CD14-positive monocyte (primary cell): ENCODE results near the gene TINAGL1. TPM values are rescaled to one million over a fixed set of nuclear protein-coding genes. Genes with fewer than 3 reads are reported as not detected.
"Not testable (repeated sequence)": the region's sequence is repeated elsewhere in the genome, so short reads cannot be mapped to it uniquely, and the experiment has no call there.

ENCODE experiments used
- DNase-seq, 3 donors: peaks; one replicate each; pipeline ENCODE4 v3.0.0-alpha.2; 2011 to 2022
- H2AFZ ChIP-seq: 2 replicates; pipeline ENCODE4 v1.6.0; 2012; ENCODE audit warnings: mild to moderate bottlenecking, low read depth, low read length, inconsistent platforms; ENCODE audit not compliant: insufficient read depth, poor library complexity, severe bottlenecking
- H3K27ac ChIP-seq, 2 donors: 1 replicate in 1 of 2; 2 replicates in 1 of 2; pipeline ENCODE4 v1.5.1; 2012 to 2013; ENCODE audit warnings: low read length in 2 of 2, control low read depth in 1 of 2, inconsistent platforms in 1 of 2, low read depth in 1 of 2, mild to moderate bottlenecking in 1 of 2
- H3K27me3 ChIP-seq, 2 donors: one replicate each; pipeline versions ENCODE4 v1.6.0 to v1.6.1; 2011 to 2013; ENCODE audit warnings: low read length in 2 of 2; ENCODE audit not compliant: control insufficient read depth in 2 of 2, insufficient read depth in 2 of 2
- H3K36me3 ChIP-seq, 2 donors: replicated peaks in 1 of 2; 1 replicate in 1 of 2; 2 replicates in 1 of 2; pipeline versions ENCODE4 v1.5.1 to v1.6.1; 2012 to 2013; ENCODE audit warnings: low read length in 2 of 2, control low read depth in 1 of 2, inconsistent platforms in 1 of 2, mild to moderate bottlenecking in 1 of 2; ENCODE audit not compliant: insufficient read depth in 2 of 2, control insufficient read depth in 1 of 2
- H3K4me1 ChIP-seq, 2 donors: 1 replicate in 1 of 2; 2 replicates in 1 of 2; pipeline versions ENCODE4 v1.5.1 to v1.6.1; 2012 to 2013; ENCODE audit warnings: low read length in 2 of 2, control low read depth in 1 of 2, inconsistent platforms in 1 of 2, mild to moderate bottlenecking in 1 of 2, moderate library complexity in 1 of 2; ENCODE audit not compliant: insufficient read depth in 2 of 2, control insufficient read depth in 1 of 2
- H3K4me2 ChIP-seq: replicated peaks from 2 replicates; pipeline ENCODE3; 2012; ENCODE audit warnings: low read length, moderate library complexity, mild to moderate bottlenecking; ENCODE audit not compliant: poor library complexity, severe bottlenecking; ENCODE audit errors: extremely low read depth
- H3K4me3 ChIP-seq, 3 experiments: fragments of 200-600 bp in 1 of 3; sonication (generic) in 1 of 3; replicated peaks in 1 of 3; 1 replicate in 2 of 3; 2 replicates in 1 of 3; pipeline ENCODE4 v1.5.1; 2011 to 2013; ENCODE audit warnings: low read length in 3 of 3, mild to moderate bottlenecking in 3 of 3, control low read depth in 2 of 3, low read depth in 2 of 3, inconsistent platforms in 1 of 3, moderate library complexity in 1 of 3
- H3K79me2 ChIP-seq: 2 replicates; pipeline ENCODE4 v1.6.0; 2012; ENCODE audit warnings: mild to moderate bottlenecking, control low read depth, inconsistent platforms, low read length, moderate library complexity; ENCODE audit not compliant: insufficient read depth
- H3K9ac ChIP-seq: 2 replicates; pipeline ENCODE4 v1.6.0; 2017; ENCODE audit warnings: low read length, mild to moderate bottlenecking; ENCODE audit not compliant: insufficient read depth, poor library complexity, severe bottlenecking
- H3K9me3 ChIP-seq, 2 donors: replicated peaks in 1 of 2; 1 replicate in 1 of 2; 2 replicates in 1 of 2; pipeline versions ENCODE4 v1.5.1 to v1.6.1; 2012 to 2013; ENCODE audit warnings: low read length in 2 of 2, control low read depth in 1 of 2; ENCODE audit not compliant: control insufficient read depth in 1 of 2, insufficient read depth in 1 of 2
- H4K20me1 ChIP-seq: 2 replicates; pipeline ENCODE4 v1.6.0; 2012; ENCODE audit warnings: mild to moderate bottlenecking, low read length, control low read depth, moderate library complexity; ENCODE audit not compliant: insufficient read depth
- H3K27ac Mint-ChIP-seq, 7 donors: one replicate each; pipeline ENCODE4 v1.8.0; 2020; ENCODE audit warnings: mild to moderate bottlenecking in 7 of 7, mixed read lengths in 7 of 7, moderate library complexity in 6 of 7, inconsistent platforms in 2 of 7
- H3K27me3 Mint-ChIP-seq, 3 donors: one replicate each; pipeline ENCODE4 v1.8.0; 2021 to 2022; ENCODE audit warnings: low read depth in 3 of 3, mild to moderate bottlenecking in 3 of 3, mixed read lengths in 3 of 3, moderate library complexity in 3 of 3, inconsistent platforms in 1 of 3
- H3K36me3 Mint-ChIP-seq, 2 donors: one replicate each; pipeline ENCODE4 v1.8.0; 2020; ENCODE audit warnings: mixed read lengths in 2 of 2, inconsistent platforms in 1 of 2, mild to moderate bottlenecking in 1 of 2
- H3K4me1 Mint-ChIP-seq: one replicate; pipeline ENCODE4 v1.8.0; 2020; ENCODE audit warnings: mild to moderate bottlenecking, mixed read lengths
- H3K4me3 Mint-ChIP-seq, 2 donors: one replicate each; pipeline ENCODE4 v1.8.0; 2020; ENCODE audit warnings: mild to moderate bottlenecking in 2 of 2, mixed read lengths in 2 of 2, moderate library complexity in 1 of 2
- H3K9me3 Mint-ChIP-seq, 7 donors: one replicate each; pipeline ENCODE4 v1.8.0; 2020 to 2022; ENCODE audit warnings: mixed read lengths in 7 of 7, mild to moderate bottlenecking in 6 of 7, moderate library complexity in 6 of 7, inconsistent platforms in 2 of 7
- CTCF ChIP-seq: fragments of 200-600 bp; IDR thresholded peaks from one replicate; pipeline ENCODE4 v1.8.0; 2022; ENCODE audit warnings: antibody characterized with exemption, mild to moderate bottlenecking
- whole genome bisulfite sequencing: methylation state at CpG from one replicate; pipeline ENCODE4 v1.1.5; 2013; ENCODE audit warnings: missing lambda C conversion rate; ENCODE audit not compliant: insufficient coverage; 5-methylcytosine and 5-hydroxymethylcytosine counted together
- intact Hi-C, 2 donors: fragments of 100-400 bp; cut with micrococcal nuclease; formaldehyde crosslinking; loops; one replicate each; pipeline versions ENCODE4 v1.15.0 to v1.15.1; 2023
- polyA plus RNA-seq, 3 donors: library from polyadenylated mRNA; depleted of rRNA in 1 of 3; unstranded in 2 of 3; stranded (reverse) in 1 of 3; fragments of 300-500 nt in 2 of 3; fragments of >200 nt in 1 of 3; fragmentation: Illumina TruSeq in 2 of 3; gene quantifications; 1 replicate in 2 of 3; 2 replicates in 1 of 3; pipeline ENCODE4 v1.2.3, GENCODE V29; 2012 to 2021

TINAGL1 gene
- polyA plus RNA-seq, 3 donors = 0.07 TPM; not detected in 2

DNA sequence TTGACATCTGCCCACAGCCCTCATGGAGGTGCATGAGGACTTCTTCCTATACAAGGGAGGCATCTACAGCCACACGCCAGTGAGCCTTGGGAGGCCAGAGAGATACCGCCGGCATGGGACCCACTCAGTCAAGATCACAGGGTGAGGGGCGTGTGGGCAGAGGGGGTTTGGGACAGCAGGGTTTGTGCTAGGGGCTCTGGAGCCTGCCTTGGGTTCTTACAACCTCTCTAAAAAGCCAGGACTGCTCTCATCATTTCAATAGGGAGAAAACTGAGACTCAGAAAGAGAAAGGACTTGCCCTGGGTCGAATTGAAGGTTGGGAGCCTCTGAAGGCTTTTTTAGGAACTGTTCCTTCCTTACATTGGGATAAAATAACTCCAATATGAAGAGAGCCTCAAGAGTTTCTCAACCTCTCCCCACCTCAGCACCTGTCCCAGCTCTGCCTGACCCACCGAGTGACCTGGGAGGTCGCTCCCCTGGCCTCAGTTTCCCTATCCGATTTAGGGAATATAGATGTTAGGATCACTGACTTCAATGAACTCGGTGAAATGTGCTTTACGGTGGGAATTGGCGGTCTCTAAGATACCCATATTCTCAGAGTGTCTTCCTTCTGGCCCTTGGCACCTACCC is 9.5 kb downstream of the TINAGL1 start:
- Histone ChIP-seq H2AFZ (no peak overlapping the region), H3K79me2 (no peaks in the 10 kb centered on the region), H3K36me3 (no peaks in the 10 kb centered on the region), H4K20me1 (no peaks in the 10 kb centered on the region), H3K9me3 (no peaks in the 10 kb centered on the region), H3K4me1 (peaks cover 0 to 9% of the 10 kb centered on the region in 2 donors), H3K9ac (no peak overlapping the region), H3K27me3 (peaks cover 0 to 18% of the 10 kb centered on the region in 2 donors), H3K4me2 (no peak overlapping the region), H3K27ac (no peak overlapping the region), H3K4me3 (no peak overlapping the region)
- no peak overlapping the region for H3K4me3 Mint-ChIP-seq
- no peak for DNase-seq
- peaks cover 0 to 4% (median 0%) of the 10 kb centered on the region in 7 donors for H3K9me3 Mint-ChIP-seq
- no peak for TF ChIP-seq CTCF
- H3K4me1 Mint-ChIP-seq = peaks cover 10% of the 10 kb centered on the region
- no CpG with 5 or more reads among the region's 11 CpGs for WGBS
- H3K36me3 Mint-ChIP-seq = no peaks in the 10 kb centered on the region
- H3K27ac Mint-ChIP-seq = peak overlapping the region in 1 of 7 donors; percentile 36
- H3K27me3 Mint-ChIP-seq = peaks cover 15 to 33% (median 24%) of the 10 kb centered on the region in 3 donors
- intact Hi-C loops = no loop called here

- peaks cover 15 to 36% (median 24%) of the 10 kb centered on the region in 3 donors for H3K27me3 Mint-ChIP-seq
- Histone ChIP-seq H3K36me3 (no peaks in the 10 kb centered on the region), H3K79me2 (no peaks in the 10 kb centered on the region), H3K4me3 (no peak overlapping the region), H3K9ac (no peak overlapping the region), H3K4me1 (peaks cover 0 to 9% of the 10 kb centered on the region in 2 donors), H3K9me3 (no peaks in the 10 kb centered on the region), H3K4me2 (peak overlapping the region; percentile 22), H2AFZ (no peak overlapping the region), H3K27ac (no peak overlapping the region), H4K20me1 (no peaks in the 10 kb centered on the region), H3K27me3 (peaks cover 0 to 18% of the 10 kb centered on the region in 2 donors)
- intact Hi-C loops = no loop called here
- peaks cover 10% of the 10 kb centered on the region for H3K4me1 Mint-ChIP-seq
- DNase-seq = peak; percentile 20 to 36 (median 24)
- TF ChIP-seq CTCF = no peak
- peak overlapping the region in 1 of 7 donors; percentile 35 for H3K27ac Mint-ChIP-seq
- 57% methylated on average over 40 of the region's 47 CpGs for WGBS
- H3K9me3 Mint-ChIP-seq = peaks cover 0 to 4% (median 0%) of the 10 kb centered on the region in 7 donors
- no peaks in the 10 kb centered on the region for H3K36me3 Mint-ChIP-seq
- no peak overlapping the region for H3K4me3 Mint-ChIP-seq
Measured at GRCh38 chr1:31586376-31587327, 10.3 kb downstream of the TINAGL1 start.

DNA sequence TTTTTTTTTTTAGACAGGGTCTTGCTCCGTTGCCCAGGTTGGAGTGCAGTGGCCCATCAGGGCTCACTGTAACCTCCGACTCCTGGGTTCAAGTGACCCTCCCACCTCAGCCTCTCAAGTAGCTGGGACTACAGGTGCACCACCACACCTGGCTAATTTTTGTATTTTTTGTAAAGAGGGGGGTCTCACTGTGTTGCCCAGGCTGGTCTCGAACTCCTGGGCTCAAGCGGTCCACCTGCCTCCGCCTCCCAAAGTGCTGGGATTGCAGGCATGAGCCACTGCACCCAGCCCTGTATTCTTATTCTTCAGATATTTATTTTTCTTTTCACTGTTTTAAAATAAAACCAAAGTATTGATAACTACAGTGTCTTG is 11.0 kb downstream of the TINAGL1 start:
- H3K4me3 Mint-ChIP-seq, H3K9me3 Mint-ChIP-seq, H3K9ac ChIP-seq, H4K20me1 ChIP-seq, H3K4me3 ChIP-seq, H3K36me3 ChIP-seq, H3K27ac Mint-ChIP-seq, H3K79me2 ChIP-seq, H3K4me1 ChIP-seq, H3K4me2 ChIP-seq, H3K4me1 Mint-ChIP-seq, H2AFZ ChIP-seq, DNase-seq, intact Hi-C loops, H3K36me3 Mint-ChIP-seq, H3K9me3 ChIP-seq, H3K27ac ChIP-seq: not testable (repeated sequence)
- peaks cover 0 to 18% of the 10 kb centered on the region in 2 donors for H3K27me3 ChIP-seq
- H3K27me3 Mint-ChIP-seq = peaks cover 15 to 37% (median 24%) of the 10 kb centered on the region in 3 donors
- WGBS = no CpG with 5 or more reads among the region's 5 CpGs
